ENCODE data around the gene GMCL2. TPM values are rescaled to one million over a fixed set of nuclear protein-coding genes. Genes with fewer than 3 reads are reported as not detected.

GMCL2 gene
- total and polyA plus RNA-seq, 8 donors = not detected

- FAIRE-seq (no peak), DNase-seq (no peak), ATAC-seq (no peak)
- Histone ChIP-seq H3K27me3 (no peaks in the 10 kb centered on the region), H3K36me3 (no peaks in the 10 kb centered on the region), H3K4me3 (peak overlapping the region in 1 of 4 donors; percentile 11), H3K4me1 (peaks cover 0 to 3% (median 0%) of the 10 kb centered on the region in 3 donors), H3K9me3 (no peaks in the 10 kb centered on the region), H3K27ac (no peak overlapping the region)
- WGBS, 2 donors = 25 to 26% methylated on average over 38 of the region's 38 CpGs
- intact Hi-C loops (cut with DNase I) = no loop called here
- no peak for TF ChIP-seq CTCF (IDR thresholded peaks at IDR 0.05)
Observed at GRCh38 chr5:178165581-178165980, 21.6 kb downstream of the GMCL2 start.

- ATAC-seq (peak; percentile 97 to 100 (median 100)), FAIRE-seq (no peak), DNase-seq (peak; percentile 75 to 99 (median 92))
- Histone ChIP-seq H3K4me3 (peak overlapping the region in 1 of 4 donors; percentile 17), H3K27me3 (no peaks in the 10 kb centered on the region), H3K9me3 (no peaks in the 10 kb centered on the region), H3K36me3 (no peaks in the 10 kb centered on the region), H3K27ac (no peak overlapping the region), H3K4me1 (peaks cover 0 to 3% (median 0%) of the 10 kb centered on the region in 3 donors)
- TF ChIP-seq CTCF (IDR thresholded peaks at IDR 0.05) = peak; percentile 99 to 100 (median 99)
- WGBS, 2 donors = 8 to 9% methylated on average over 29 to 33 of the region's 33 CpGs
- intact Hi-C loops (cut with DNase I) = loop anchor here in 1 of 3 donors (5.0 kb wide), 1 partner anchor 87 kb away; no protein-coding TSS in a partner anchor
Observed at GRCh38 chr5:178163772-178164735, 23.1 kb downstream of the GMCL2 start.

GRCh38 chr5:178162481-178162880 lies 24.7 kb downstream of the GMCL2 start:
- no peak overlapping the region for H3K4me3 ChIP-seq
- DNase-seq (no peak), FAIRE-seq (no peak), ATAC-seq (no peak)
- WGBS, 2 donors = 61 to 75% methylated on average over 9 of the region's 9 CpGs
- peaks cover 0 to 3% (median 0%) of the 10 kb centered on the region in 3 donors for H3K4me1 ChIP-seq
- no peaks in the 10 kb centered on the region for H3K9me3 ChIP-seq
- intact Hi-C loops (cut with DNase I) = loop anchor here in 1 of 3 donors (5.0 kb wide), 1 partner anchor 85 kb away; no protein-coding TSS in a partner anchor
- no peak for TF ChIP-seq CTCF (IDR thresholded peaks at IDR 0.05)
- no peaks in the 10 kb centered on the region for H3K36me3 ChIP-seq
- no peak overlapping the region for H3K27ac ChIP-seq
- no peaks in the 10 kb centered on the region for H3K27me3 ChIP-seq

- H3K36me3 ChIP-seq = no peaks in the 10 kb centered on the region
- H3K4me3 ChIP-seq = no peak overlapping the region
- H3K27ac ChIP-seq = no peak overlapping the region
- 76 to 79% methylated on average over 5 of the region's 5 CpGs for WGBS, 2 donors
- H3K9me3 ChIP-seq = no peaks in the 10 kb centered on the region
- H3K4me1 ChIP-seq = peaks cover 0 to 3% (median 0%) of the 10 kb centered on the region in 3 donors
- intact Hi-C loops (cut with DNase I) = loop anchor here in 1 of 3 donors (5.0 kb wide), 1 partner anchor 83 kb away; no protein-coding TSS in a partner anchor
- FAIRE-seq = no peak
- no peak for TF ChIP-seq CTCF (IDR thresholded peaks at IDR 0.05)
- no peaks in the 10 kb centered on the region for H3K27me3 ChIP-seq
- DNase-seq = no peak
- ATAC-seq = no peak
Observed at GRCh38 chr5:178160176-178160575, 27.0 kb downstream of the GMCL2 start.
